ENCODE measurements around the gene ANKRD65.
"Not testable (repeated sequence)": the region's sequence is repeated elsewhere in the genome, so short reads cannot be mapped to it uniquely, and the experiment has no call there.

ANKRD65 gene

GRCh38 chr1:1412311-1412902, 8.7 kb downstream of the ANKRD65 start:
- not testable (repeated sequence) for DNase-seq

GRCh38 chr1:1411626-1412025, 9.4 kb downstream of the ANKRD65 start:
- DNase-seq = no peak

GRCh38 chr1:1410238-1410637, 10.8 kb downstream of the ANKRD65 start:
- DNase-seq = not testable (repeated sequence)

- peak; percentile 18 for DNase-seq
Measured at GRCh38 chr1:1407636-1408318, 13.3 kb downstream of the ANKRD65 start.

GRCh38 chr1:1406821-1407635, 14.0 kb downstream of the ANKRD65 start, which contains the start of gene MRPL20:
Gene MRPL20, minus strand, starts transcription at chr1:1407293. Its CDS starts 76 bp downstream, at chr1:1407217.
- peak; percentile 95 for DNase-seq

GRCh38 chr1:1406101-1406820, 14.8 kb downstream of the ANKRD65 start:
- no peak for DNase-seq

GRCh38 chr1:1403653-1404052, 17.4 kb downstream of the ANKRD65 start:
- DNase-seq = no peak

- not testable (repeated sequence) for DNase-seq
Measured at GRCh38 chr1:1402901-1403392, 18.1 kb downstream of the ANKRD65 start.

GRCh38 chr1:1402072-1402900, 18.8 kb downstream of the ANKRD65 start:
- no peak for DNase-seq

- DNase-seq = no peak
Measured at GRCh38 chr1:1401457-1402010, 19.5 kb downstream of the ANKRD65 start.

- DNase-seq = no peak
Measured at GRCh38 chr1:1400576-1401456, 20.3 kb downstream of the ANKRD65 start.

GRCh38 chr1:1399872-1400575, 21.1 kb downstream of the ANKRD65 start:
- DNase-seq = no peak

GRCh38 chr1:1399187-1399871, 21.7 kb downstream of the ANKRD65 start, which contains the start of gene CCNL2:
Gene CCNL2, minus strand, starts transcription at chr1:1399335. Its CDS starts 29 bp downstream, at chr1:1399306.
- peak; percentile 98 for DNase-seq

- DNase-seq = no peak
Measured at GRCh38 chr1:1398677-1399186, 22.3 kb downstream of the ANKRD65 start.

- no peak for DNase-seq
Measured at GRCh38 chr1:1397839-1398523, 23.1 kb downstream of the ANKRD65 start.

GRCh38 chr1:1395166-1395565, 25.9 kb downstream of the ANKRD65 start:
- DNase-seq = no peak

- no peak for DNase-seq
Measured at GRCh38 chr1:1394116-1394515, 27.0 kb downstream of the ANKRD65 start.

GRCh38 chr1:1393428-1393827, 27.6 kb downstream of the ANKRD65 start:
- no peak for DNase-seq
